ENCODE measurements around the gene ELOVL5.
A peak's percentile ranks its signal among the peaks of the same experiment; 100 is the strongest.

The ELOVL5 gene

DNA sequence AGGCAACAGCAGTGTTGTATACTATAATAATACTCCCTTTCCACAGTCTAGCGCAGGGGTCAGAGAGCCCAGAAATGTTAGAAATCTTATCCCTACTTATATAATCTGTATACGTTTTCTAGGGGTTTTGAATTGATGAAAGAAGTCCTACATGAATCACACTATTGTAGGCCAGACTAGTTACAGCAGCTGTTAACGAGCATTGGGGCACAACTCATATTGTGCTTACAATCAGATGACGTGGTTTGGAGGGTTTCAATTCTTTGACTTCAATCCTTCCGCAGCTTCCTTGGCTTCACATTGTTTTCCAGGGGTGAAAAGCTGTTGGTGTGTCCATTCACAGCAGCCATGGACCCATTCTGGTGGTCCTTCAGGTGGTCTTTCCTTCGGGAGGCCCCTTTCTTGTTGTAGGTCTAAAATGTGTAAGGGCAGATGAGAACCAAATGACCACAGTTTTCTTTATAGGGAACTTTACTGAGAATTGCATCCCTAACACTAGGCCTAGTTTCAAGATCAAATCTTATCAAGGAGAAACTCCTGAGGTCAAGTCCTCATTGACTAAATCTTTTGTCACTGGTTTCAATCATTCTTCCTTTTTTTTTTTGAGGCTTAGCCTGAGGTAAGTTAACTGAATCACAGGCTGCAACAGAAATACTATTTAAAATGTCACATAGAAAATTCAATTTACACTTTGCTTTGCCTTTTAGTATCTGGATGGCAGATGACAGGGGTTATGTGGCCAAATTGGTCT is 79.7 kb downstream of the ELOVL5 start:
- DNase-seq: no peak

DNA sequence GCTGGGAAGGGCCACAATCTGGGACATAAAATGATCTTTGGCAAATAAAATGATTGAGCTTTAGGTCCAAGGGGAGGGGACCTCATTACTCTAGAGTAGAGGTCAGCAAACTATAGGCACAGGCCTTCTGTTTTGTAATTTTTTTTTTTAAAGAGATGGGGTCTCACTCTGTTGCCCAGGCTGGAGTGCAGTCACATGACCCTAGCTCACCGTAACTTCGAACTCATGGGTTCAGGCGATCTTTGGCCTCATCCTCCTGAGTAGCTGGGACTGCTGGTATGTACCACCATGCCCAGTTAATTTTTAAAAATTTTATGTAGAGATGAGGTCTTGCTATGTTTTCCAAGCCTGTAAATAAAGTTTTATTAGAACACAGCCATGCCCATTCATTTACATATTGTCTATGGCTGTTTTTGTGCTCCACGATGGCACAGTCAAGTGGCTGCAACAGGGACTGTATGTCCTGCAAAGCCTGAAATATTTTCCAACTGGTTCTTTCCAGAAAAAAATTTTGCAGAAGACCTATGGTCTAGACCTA is 82.1 kb downstream of the ELOVL5 start:
- no peak for DNase-seq

DNA sequence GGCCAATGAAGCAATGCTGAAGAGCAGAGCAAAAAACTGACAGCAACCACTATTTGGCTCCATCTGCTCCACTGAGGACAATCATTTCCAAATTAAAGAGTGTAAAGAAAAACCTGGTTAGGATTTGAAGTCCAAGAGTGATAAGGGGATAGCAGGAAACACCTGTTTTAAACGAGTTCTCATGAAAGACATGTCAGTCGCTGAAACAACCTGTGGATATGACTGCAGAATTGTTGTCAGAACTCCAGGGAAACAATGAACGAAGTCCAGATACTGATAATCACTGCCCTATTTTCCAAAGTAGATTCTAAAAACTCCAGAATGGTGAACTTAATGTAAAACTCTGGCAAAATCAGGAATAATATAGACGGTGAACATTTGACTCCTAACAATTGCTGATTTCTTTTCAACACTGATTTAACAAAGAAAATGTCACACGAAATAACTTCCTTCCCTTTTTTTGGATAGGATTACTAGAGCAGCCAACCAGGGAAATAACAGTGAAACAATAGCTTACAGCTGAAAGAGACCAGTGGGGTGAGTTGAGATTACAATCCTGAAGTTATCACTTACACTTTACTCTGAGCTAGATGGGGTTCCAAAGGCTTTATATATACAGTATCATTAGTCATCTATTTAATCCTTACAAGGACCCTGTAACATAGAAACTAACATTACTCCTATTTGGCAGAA is 83.7 kb downstream of the ELOVL5 start:
- DNase-seq: no peak

DNA sequence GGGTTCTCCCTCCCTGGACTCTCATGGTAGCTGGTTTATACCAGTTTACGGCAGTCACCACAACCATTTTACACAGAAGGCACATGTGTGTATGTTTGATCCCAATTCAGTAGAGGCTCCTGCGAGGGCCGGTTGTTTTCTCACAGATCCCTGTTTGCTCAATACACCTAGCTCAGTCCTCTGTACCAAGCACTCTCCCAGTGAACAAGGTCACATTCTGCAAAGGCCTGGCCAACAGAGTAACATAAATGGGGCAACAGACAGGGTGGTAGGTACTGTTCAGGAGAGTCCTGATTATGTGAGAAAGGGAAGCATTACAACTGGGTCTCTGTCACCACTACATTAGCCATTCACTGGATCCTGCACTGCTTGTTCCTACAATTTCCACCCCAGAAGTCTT is 84.4 kb downstream of the ELOVL5 start:
- DNase-seq: no peak

DNA sequence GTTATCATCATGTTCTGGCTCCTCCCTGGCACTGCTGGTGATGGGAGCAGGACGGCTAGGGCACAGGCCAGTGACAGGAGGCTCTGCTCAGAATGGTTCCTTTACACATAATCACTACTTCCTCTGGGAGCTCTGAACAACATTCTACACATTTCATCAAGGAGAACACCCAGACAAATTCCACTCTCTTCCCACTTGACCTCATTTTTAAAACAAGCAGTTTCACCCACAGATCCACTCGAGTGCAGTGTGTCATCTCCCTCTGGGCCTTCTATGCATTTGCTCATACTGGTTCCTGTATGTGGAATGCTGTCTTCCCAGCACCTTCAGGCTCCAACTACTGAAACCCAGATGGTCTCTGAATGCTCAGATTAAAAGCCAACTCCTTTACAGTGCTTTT is 84.8 kb downstream of the ELOVL5 start:
- no peak for DNase-seq

DNA sequence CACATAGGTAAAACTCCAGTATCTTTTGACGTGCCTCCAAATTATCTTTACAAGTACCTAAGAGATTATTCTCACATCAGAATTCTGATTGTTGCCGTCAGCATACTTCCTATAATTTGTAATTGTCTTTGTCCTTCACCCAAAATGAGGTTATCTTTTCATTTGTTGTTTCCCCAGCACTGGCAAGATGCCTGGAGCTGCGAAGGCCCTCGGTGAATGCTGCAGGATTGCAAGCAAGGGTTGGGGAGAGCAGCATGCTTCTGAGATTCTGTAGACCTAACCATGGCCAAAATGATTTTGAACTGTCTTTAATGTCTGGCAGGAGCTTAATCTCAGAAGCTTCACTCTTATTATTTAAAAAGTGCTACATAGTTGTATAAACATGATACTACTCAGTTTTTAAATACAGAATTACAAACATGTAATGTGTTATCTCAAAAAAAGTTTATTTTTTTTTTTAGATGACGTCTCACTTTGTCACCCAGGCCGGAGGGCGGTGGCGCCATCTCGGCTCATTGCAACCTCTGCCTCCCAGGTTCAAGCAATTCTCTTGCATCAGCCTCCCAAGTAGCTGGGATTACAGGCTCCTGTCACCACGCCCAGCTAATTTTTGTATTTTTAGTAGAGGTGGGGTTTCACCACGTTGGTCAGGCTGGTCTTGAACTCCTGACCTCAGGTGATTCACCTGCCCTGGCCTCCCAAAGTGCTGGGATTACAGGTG is 88.7 kb downstream of the ELOVL5 start:
- no peak for DNase-seq

DNA sequence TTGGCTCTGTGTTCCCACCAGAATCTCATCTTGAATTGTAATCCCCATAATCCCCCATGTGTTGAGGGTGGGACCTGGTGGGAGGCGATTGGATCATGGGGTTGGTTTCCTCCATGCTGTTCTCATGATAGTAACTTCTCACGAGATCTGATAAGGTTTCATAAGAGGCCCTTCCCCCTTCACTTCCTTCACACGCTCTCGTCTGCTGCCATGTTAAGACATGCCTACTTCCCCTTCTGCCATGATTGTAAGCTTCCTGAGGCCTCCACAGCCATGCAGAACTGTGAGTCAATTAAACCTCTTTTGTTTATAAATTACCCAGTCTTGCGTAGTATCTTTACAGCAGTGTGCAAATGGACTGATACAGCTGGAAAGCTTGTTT is 90.0 kb downstream of the ELOVL5 start:
- DNase-seq: no peak

DNA sequence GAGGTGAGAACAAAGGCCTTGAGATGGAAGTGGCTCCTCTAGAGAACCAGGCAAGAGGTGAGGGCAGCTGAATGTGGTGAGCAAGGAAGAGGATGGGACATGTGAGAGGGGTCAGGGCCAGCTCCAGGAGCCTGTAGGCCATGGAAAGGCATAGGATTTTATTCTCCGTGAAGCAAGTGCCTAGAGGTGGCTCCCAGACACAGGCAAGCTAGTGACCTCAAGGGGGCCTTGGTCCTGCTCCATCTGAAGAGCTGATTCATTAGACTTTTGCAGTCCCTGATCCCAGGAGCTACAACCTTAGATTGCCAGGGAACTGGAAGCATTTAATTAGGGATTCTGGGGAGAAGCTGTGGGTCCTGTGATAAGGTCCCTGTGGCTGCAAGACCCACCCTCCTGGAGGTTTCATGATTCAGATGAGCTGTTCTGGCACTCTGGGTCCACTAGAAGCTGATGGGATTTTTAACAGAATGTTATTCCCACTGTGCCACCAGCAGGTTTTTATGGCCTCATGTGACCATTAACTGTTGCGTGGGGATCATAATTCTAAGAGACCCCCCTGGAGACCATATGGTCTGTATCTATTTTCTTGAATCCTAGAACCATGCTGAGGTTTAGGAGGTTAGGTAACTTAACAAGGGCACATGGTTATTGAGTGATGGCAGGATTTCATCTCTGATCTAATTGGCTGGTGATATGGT is 90.5 kb downstream of the ELOVL5 start:
- no peak for DNase-seq

DNA sequence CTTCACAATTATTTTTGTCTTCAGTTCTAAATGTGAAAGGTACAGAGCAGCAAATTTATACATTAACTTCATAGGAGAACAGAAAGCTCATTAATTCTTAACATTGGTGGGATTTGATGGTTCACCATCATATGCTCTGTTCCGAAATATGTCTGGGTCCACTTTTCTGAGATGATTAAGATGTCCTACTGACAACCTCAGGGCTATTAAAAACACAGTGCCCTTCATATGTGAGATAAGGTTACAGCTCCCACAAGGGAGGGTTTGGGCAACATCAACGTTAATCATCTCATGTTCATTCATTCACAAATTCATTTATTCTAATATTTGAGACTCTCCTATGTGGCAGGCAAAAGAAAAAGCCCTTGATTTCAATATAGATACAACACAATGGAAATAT is 91.2 kb downstream of the ELOVL5 start:
- no peak for DNase-seq

DNA sequence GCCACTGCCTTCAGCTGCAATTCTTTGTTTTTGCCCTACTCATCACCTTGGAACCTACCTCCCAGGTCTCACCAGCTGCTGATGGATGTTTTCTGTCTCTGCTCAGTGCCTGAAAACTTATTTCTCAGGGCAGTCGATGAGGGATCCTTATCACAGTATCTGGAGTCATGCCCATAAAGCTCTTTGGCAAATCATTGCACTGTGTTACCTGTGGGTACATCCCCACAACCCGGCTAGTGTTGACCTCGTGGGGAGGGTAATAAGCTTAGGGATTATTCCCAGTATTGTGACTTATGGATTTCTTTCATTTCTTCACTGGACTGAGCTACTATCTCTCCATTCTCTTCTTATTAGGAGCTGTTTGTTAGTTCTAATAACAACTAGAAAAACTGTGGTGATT is 91.7 kb downstream of the ELOVL5 start:
- DNase-seq: no peak

DNA sequence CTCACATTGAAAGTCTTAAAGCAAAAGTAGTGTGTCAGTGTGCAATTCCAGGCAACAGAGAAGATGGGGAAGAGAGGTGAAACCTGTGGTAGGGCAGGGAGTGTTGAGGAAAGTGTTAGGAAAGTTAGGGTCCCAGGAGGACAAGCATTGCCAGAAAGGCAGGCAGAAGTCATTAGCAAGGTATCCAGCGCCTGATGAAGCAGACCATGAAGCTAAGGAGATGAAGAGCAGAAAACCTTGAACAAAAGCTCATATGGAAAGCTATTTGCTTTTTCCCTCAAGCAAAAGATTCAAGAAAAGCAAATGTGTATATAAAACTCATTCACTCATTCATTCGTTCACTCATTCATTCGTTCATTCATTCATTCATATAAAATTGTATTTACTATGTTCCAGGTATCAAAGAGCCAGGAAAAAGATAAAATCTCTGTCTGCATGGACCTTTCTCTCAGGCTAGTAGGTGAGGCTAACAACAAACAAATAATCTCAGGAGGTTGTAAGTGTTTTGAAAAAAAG is 96.5 kb downstream of the ELOVL5 start:
- no peak for DNase-seq

DNA sequence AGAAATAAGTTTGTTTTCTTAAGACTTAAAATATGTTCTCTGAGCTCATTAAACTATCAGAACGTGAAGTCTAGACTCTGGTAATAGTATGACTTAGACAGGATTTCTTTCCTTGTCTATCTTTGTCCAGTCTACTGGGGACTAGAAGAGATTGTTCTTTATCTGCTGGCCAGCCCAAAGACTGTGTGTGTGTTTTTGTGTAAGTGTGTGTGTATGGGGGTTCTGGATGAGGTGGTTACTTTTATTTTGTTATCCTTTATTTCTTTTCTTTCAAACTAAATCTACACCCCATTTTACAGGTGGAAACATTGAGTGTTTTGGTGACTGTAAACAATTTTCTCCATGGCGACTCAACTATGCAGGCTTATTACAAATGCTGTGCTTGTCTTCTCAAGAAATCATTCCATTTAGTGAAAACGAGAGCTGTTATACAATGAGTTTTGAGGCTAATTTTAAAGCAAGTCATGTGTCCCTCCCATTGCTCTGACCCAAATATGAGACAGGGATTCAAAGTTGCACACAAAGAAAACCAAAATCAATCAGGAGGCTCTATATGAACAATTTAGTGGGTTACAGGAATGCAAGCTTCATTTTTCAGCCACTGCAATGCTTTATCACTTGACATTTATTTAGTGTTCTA is 97.6 kb downstream of the ELOVL5 start:
- DNase-seq: no peak

DNA sequence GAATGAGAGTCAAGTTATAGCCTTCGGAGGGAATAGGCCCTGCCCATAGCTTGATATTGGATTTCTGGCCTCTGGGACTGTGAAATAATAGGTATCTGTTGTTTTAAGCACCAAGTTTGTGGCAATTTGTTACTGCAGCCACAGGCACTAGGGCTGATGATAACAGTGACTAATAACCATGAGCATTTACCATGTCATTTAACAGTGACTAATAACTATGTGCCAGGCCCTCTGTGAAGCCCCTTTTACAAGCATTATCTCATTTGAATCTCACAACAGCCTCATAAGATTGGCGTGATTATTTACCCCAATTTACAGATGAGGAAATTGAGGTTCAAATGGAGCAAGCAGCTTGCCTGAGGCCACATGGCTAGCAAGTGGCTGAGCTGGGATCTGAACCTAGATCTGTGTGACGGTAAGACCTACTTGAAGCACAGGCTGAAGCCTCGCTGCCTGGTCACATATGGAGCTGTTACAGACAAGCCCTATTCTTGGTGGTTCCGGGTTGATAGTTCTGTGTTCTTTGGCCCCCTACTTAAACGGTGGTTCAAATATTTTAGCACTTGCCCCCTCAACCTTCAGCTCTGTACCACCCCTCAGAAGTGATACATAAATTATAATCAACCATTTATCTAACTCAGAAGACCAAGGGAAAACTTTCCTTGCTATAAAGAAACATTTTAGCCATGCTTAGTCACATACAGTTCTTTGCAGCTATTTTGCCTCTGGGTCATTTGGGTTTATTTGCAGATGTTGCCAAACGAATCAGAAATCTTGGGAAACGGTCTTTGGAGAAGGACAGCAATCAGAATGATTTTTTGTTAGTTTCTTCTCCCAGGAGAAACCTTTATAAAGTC is 98.3 kb downstream of the ELOVL5 start:
- DNase-seq: no peak

DNA sequence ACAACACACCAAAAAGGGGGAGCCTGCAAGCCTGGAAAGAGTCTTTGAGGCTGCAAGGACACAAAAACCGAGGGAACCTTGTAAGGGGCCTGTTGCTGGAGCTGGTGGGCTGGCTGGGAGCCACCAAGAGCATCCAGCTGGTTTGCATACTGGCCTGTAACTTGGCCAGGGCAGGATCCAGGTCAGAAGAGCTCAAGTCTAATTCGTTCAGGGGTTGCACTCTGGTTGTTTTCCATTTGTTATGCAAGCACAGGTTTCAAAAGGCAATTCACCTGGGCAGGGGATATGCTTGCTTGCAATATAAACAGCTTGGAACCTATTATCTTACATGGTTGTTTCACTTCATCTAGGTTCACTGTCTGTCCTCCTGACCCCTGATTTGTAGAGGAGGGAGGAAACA is 101.8 kb downstream of the ELOVL5 start:
- no peak for DNase-seq

DNA sequence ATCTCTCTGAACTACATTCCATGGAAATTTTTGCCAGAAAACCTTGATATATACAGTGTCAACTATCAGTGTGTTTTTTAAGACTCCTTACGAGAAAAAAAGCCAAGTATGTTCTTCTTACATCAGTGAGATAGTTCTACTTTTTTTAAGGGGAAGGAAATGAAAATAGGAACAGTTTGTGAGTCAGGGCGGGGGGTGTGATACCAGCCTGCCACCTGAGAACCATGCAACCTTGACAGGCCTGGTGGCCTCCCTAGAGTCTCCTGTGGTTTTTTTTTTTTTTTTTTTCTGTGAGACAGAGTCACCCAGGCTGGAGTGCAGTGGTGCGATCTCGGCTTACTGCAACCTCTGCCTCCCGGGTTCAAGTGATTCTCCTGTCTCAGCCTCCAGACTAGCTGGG is 103.8 kb downstream of the ELOVL5 start:
- DNase-seq: peak; percentile 17

DNA sequence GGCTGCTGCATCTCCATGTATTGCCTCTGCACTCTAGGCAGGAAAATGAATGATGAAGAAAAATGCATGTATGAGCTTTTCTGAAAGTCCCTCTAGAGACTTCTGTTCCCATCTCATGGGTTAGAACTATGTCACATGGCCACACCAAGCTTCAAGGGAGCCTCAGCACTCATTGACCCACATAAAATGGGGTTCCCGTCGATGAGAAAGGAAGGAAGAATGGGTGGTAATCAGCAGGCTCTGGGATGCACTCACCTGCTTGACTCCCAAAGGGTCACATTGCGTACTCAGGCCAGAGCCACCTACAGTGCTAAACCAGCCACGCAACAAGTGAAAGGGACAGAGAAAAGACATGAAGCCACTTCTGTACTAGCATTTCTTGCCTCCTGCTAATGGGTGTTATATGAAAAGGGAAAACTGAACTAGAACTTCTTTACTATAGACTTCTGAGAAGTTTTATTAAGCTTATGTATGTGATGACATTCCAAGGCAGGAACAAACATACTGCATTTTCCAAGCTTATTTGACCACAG is 104.3 kb downstream of the ELOVL5 start:
- no peak for DNase-seq

DNA sequence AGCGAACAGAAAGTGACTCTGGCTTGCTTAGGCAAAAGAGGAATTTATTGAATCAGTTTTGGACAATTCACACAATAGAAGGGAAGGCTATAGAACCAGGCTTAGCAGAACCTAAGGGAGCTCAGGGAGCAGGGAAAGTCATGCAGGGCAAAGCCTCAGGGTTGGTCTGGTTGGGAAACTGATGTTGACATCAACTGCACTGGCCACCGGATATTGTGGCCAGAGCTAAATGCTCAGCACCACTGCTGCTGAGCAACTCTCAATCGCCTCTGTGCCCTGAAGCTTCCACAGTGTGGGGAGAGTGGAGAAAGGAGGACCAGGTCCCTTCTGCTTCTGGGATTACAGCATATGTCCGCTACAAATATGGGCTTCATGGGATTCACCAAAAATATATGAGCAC is 106.8 kb downstream of the ELOVL5 start:
- no peak for DNase-seq

DNA sequence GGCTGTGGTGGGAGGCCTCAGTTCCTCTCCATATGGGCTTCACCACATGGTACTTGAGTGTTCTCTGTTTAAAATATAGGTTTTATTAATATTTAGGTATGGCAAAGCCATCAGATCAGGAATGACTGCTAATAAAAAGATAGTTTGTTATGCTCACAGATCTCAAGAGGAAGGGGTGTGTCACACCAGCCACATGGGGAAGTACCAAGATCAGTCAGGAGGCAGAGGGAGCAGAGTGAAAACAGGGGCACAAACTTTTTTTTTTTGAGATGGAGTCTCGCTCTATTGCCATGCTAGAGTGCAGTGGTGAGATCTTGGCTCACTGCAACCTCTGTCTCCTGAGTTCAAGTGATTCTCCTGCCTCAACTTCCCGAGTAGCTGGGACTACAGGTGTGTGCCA is 108.0 kb downstream of the ELOVL5 start:
- DNase-seq: no peak

DNA sequence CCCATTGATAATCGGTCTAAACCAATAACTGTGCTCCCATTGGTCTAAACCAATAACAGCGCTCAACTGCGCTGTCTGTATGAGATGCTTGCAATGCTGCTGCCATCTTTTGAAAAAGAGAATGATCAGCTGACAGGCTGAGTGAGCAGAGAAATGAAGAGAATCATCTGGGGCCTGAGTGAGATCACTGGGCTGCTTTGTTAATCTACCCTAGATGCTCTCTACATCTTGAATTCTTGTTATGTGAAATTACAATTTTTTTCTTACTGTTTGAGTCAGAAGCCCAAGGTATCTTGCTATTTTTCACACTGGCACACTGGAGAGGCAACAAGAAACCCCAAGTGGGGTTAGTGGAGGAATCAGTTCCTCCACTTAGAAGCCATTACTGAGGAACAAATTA is 108.6 kb downstream of the ELOVL5 start:
- peak; percentile 21 for DNase-seq

DNA sequence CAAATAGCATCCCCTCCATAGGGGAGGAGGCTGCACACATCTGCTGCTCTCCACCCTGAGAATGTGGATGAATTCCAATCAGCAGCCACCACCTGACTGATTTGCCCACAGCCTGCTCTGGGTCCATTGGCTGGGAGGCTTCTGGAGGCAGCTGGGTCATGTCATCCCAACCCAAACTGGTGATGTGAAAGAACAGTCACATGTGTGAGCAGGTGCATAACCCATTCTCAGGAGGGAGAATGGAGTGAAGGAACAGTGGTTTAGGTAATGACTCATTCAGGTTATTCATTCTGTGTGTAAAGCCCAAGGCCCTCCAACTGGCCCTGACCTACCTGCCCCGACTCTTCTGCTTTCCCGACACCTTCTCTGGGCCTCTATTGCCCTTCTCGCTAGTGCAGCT is 109.2 kb downstream of the ELOVL5 start:
- DNase-seq: peak; percentile 55

DNA sequence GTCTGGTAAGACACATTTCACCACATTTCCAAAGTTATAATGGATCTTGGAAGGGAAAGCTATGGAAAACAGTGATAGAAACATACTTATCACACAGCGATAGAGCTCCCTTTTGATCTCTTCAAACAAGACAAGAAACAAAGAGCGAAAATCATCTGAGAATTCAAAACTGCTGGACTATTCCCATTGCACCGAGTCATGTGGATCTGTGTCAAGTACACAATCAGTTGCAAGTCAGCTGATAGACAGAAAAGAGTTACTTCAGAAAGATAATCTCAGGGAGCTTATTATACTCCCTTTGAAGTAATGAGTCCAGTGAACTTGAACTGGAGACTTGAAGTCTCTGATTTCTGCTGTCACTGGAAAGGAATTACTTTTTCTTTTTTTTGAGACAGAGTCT is 110.4 kb downstream of the ELOVL5 start:
- DNase-seq: no peak
